Fibroblast of lung (primary cell): ENCODE measurements around the gene CD200R1L.

ENCODE experiments used
- CTCF ChIP-seq, 2 donors: IDR thresholded peaks in 1 of 2; conservative IDR thresholded peaks in 1 of 2; 1 replicate in 1 of 2; 2 replicates in 1 of 2; pipeline ENCODE4 v1.5.1; 2011 to 2012; ENCODE audit warnings: low read length in 2 of 2, control low read depth in 1 of 2, inconsistent platforms in 1 of 2, low read depth in 1 of 2, mild to moderate bottlenecking in 1 of 2
- EZH2 ChIP-seq: IDR thresholded peaks from 2 replicates; pipeline ENCODE4 v1.5.1; 2012; ENCODE audit warnings: low read length, control low read depth, mild to moderate bottlenecking; ENCODE audit errors: missing control alignments

- TF ChIP-seq CTCF (conservative IDR thresholded peaks at IDR 0.05 in 1 of 2, IDR thresholded peaks at IDR 0.05 in 1 of 2; ENCODE audit: low read depth in 1 of 2, low read length in 2 of 2), result no peak
- TF ChIP-seq EZH2, result no peak
Measured at GRCh38 chr3:112779011-112779410, 67.7 kb downstream of the CD200R1L start.
